Panc1 (cell line): ENCODE results near the gene TBX19. TPM values are rescaled to one million over a fixed set of nuclear protein-coding genes. Genes with fewer than 3 reads are reported as not detected.

Experiments
- ATAC-seq: fragments of 200-7000 bp; cut with Tn5 transposase; 2 replicates; pipeline ENCODE4 v1.9.1; 2020; ENCODE audit warnings: mild to moderate bottlenecking, moderate library complexity
- BruUV-seq: library from RNA; stranded (reverse); fragments of 400-500 nt; replicated peaks from 2 replicates; lab custom pipeline; 2021; lab: Mats Ljungman, UMichigan
- CTCF ChIA-PET: fragments of 300-600 bp; sonication (Branson Sonifier 250); formaldehyde crosslinking; loops from one replicate; lab custom pipeline; 2022; ENCODE audit warnings: antibody characterized with exemption; lab: Charles Lee
- POLR2A ChIA-PET: fragments of 300-600 bp; sonication (Branson Sonifier 250); formaldehyde crosslinking; loops from one replicate; lab custom pipeline; 2022; ENCODE audit warnings: antibody characterized with exemption; lab: Charles Lee
- DNase-seq: peaks from one replicate; pipeline ENCODE4 v3.0.0-alpha.2; 2010; ENCODE audit warnings: low read depth, low spot score
- H3K27ac ChIP-seq: 2 replicates; pipeline ENCODE4 v1.5.1; 2011; ENCODE audit warnings: mild to moderate bottlenecking, low read length, inconsistent platforms
- H3K27me3 ChIP-seq: fragments of 200-500 bp; sonication (Bioruptor generic); 2 replicates; pipeline ENCODE4 v1.6.0; 2014; ENCODE audit warnings: low read length, inconsistent platforms; ENCODE audit not compliant: control insufficient read depth, insufficient read depth
- H3K36me3 ChIP-seq: fragments of 200-500 bp; sonication (Bioruptor generic); 2 replicates; pipeline ENCODE4 v1.5.1; 2014; ENCODE audit warnings: inconsistent platforms, mild to moderate bottlenecking, low read length, moderate library complexity; ENCODE audit not compliant: control insufficient read depth, insufficient read depth
- H3K4me1 ChIP-seq: 2 replicates; pipeline ENCODE4 v1.5.1; 2011; ENCODE audit warnings: inconsistent platforms, mild to moderate bottlenecking, low read length, moderate library complexity; ENCODE audit not compliant: control insufficient read depth, insufficient read depth
- H3K4me3 ChIP-seq, 2 experiments: 2 replicates each; pipeline ENCODE4 v1.5.1; 2011 to 2012; ENCODE audit warnings: low read depth in 2 of 2, low read length in 2 of 2, mild to moderate bottlenecking in 2 of 2, inconsistent platforms in 1 of 2, moderate library complexity in 1 of 2
- H3K9me3 ChIP-seq: fragments of 200-500 bp; sonication (Bioruptor generic); 2 replicates; pipeline ENCODE4 v1.5.1; 2014; ENCODE audit warnings: low read depth, mild to moderate bottlenecking, inconsistent platforms, low read length, moderate library complexity; ENCODE audit not compliant: control insufficient read depth, insufficient read depth
- TCF7L2 ChIP-seq: IDR thresholded peaks from 2 replicates; pipeline ENCODE4 v1.6.1; 2011; ENCODE audit warnings: mild to moderate bottlenecking, low read depth, low read length, inconsistent platforms
- in situ Hi-C: cut with HindIII; loops from 2 replicates; pipeline ENCODE4 v1.10.0; 2016; ENCODE audit warnings: low sequenced_read_pairs, low pct_unique_long_range_greater_than_20kb
- intact Hi-C: fragments of 100-400 bp; cut with micrococcal nuclease; formaldehyde crosslinking; loops from one replicate; pipeline ENCODE4 v1.10.0; 2022; ENCODE audit not compliant: unreplicated experiment
- total RNA-seq: library from RNA; stranded (reverse); gene quantifications from one replicate; pipeline ENCODE4 v1.2.1, GENCODE V29; 2021; ENCODE audit not compliant: unreplicated experiment
- TF ChIP-seq, protein P1 (sequence below): fragments of 450-650 bp; IDR thresholded peaks from 2 replicates; pipeline ENCODE4 v1.5.1; 2017; ENCODE audit warnings: mild to moderate bottlenecking
- TF ChIP-seq, protein P2 (sequence below), 2 experiments: IDR thresholded peaks; 2 replicates each; pipeline ENCODE4 v1.6.1; 2011 to 2012; ENCODE audit warnings: low read depth in 2 of 2, control low read depth in 1 of 2, low read length in 1 of 2, mild to moderate bottlenecking in 1 of 2, moderate library complexity in 1 of 2; ENCODE audit not compliant: insufficient read depth in 1 of 2

Gene TBX19
- total RNA-seq, 1 experiment from 2014 or later: 2.2 TPM

DNA sequence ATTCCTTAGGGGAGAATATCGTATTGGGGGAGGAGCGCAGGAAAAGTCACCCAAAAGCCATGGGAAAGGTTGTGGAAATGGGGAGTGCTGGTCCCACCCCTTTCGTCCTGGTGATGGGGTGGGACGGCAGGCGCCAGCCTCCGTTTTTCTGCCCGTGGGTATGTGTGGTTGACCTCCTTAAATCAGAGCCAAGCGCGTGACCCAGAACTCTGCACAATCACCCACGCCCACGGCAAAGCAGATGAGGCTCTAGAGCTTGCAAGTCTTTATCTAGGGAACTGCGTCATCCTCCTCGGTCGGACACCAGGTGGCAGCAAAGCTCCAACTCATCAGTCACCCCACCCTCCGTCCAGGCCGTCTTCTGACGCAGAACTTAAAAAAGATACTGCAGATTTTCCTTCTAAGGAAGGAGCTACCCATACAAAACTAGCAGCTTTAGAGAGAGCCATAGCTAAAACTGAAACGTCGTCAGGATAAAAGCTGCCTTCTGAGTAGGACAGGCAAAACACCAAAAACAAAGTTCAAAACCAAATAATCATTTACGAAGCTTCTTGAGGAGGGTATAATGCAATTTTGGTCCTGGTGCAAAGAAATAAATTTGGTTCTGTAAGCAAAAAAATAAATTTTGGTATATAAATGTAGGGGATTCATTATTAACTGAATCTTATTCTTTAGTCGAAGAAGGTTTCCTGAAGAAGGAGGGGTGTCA lies 62.0 kb downstream of the TBX19 start:
- no peaks in the 10 kb centered on the region for H3K9me3 ChIP-seq
- H3K4me1 ChIP-seq: peaks cover 2% of the 10 kb centered on the region; the same call in 1 of the 2 replicates
- POLR2A ChIA-PET: interaction anchor here (0.6 kb wide), 1 partner anchor 103 kb away, joined by 3 read pairs; no protein-coding TSS in a partner anchor
- CTCF ChIA-PET: interaction anchor here (0.5 to 1.4 kb wide), 17 partner anchors 21 to 1006 kb away, joined by 3 to 9 read pairs (median 3); no protein-coding TSS in a partner anchor
- ATAC-seq (peak; percentile 97), DNase-seq (peak; percentile 73)
- TF ChIP-seq, protein P1, sequence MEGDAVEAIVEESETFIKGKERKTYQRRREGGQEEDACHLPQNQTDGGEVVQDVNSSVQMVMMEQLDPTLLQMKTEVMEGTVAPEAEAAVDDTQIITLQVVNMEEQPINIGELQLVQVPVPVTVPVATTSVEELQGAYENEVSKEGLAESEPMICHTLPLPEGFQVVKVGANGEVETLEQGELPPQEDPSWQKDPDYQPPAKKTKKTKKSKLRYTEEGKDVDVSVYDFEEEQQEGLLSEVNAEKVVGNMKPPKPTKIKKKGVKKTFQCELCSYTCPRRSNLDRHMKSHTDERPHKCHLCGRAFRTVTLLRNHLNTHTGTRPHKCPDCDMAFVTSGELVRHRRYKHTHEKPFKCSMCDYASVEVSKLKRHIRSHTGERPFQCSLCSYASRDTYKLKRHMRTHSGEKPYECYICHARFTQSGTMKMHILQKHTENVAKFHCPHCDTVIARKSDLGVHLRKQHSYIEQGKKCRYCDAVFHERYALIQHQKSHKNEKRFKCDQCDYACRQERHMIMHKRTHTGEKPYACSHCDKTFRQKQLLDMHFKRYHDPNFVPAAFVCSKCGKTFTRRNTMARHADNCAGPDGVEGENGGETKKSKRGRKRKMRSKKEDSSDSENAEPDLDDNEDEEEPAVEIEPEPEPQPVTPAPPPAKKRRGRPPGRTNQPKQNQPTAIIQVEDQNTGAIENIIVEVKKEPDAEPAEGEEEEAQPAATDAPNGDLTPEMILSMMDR: peak; percentile 81
- TF ChIP-seq TCF7L2: no peak
- no peaks in the 10 kb centered on the region for H3K36me3 ChIP-seq
- intact Hi-C loops (loop anchor here (5.0 kb wide), 3 partner anchors 95 to 1005 kb away; no protein-coding TSS in a partner anchor), in situ Hi-C loops (no loop called here)
- no TSS peak for BruUV-seq
- peaks cover 3% of the 10 kb centered on the region; the same call in 1 of the 2 replicates for H3K27me3 ChIP-seq
- H3K4me3 ChIP-seq: peak overlapping the region in 1 of 2 experiments; percentile 35; a peak in 2 of 4 replicates
- H3K27ac ChIP-seq: no peak overlapping the region

DNA sequence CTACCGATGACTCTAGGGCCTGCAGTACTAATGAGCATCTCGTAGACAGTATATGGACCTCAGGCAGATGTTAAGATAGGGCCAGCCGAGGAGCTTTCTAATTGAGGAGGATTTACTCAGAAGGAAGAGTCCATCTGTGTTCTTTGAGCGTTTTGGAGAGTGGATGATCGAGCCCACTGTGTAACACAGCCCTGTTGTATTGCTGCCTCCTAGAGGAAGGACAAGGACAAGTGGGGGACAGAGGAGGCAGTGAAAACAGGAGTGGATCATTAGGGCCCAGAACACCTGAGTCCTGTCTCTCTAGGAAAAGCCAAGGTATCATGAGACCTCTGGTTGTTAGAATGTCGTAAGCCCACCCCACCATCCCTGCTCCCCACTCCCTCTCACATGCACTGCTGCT lies 62.9 kb downstream of the TBX19 start:
- ChIA-PET CTCF (interaction anchor here (0.6 to 1.4 kb wide), 6 partner anchors 32 to 260 kb away, joined by 3 to 9 read pairs (median 4); no protein-coding TSS in a partner anchor), POLR2A (interaction anchor here (0.6 kb wide), 1 partner anchor 104 kb away, joined by 3 read pairs; no protein-coding TSS in a partner anchor)
- Histone ChIP-seq H3K27me3 (peaks cover 3% of the 10 kb centered on the region; the same call in 1 of the 2 replicates), H3K36me3 (no peaks in the 10 kb centered on the region), H3K9me3 (no peaks in the 10 kb centered on the region), H3K27ac (no peak overlapping the region), H3K4me3 (no peak overlapping the region), H3K4me1 (peaks cover 2% of the 10 kb centered on the region; the same call in 1 of the 2 replicates)
- in situ Hi-C loops (no loop called here), intact Hi-C loops (loop anchor here (5.0 kb wide), 3 partner anchors 94 to 1004 kb away; no protein-coding TSS in a partner anchor)
- no peak for DNase-seq
- TF ChIP-seq, protein P1: peak; percentile 52
- TF ChIP-seq, protein P2, sequence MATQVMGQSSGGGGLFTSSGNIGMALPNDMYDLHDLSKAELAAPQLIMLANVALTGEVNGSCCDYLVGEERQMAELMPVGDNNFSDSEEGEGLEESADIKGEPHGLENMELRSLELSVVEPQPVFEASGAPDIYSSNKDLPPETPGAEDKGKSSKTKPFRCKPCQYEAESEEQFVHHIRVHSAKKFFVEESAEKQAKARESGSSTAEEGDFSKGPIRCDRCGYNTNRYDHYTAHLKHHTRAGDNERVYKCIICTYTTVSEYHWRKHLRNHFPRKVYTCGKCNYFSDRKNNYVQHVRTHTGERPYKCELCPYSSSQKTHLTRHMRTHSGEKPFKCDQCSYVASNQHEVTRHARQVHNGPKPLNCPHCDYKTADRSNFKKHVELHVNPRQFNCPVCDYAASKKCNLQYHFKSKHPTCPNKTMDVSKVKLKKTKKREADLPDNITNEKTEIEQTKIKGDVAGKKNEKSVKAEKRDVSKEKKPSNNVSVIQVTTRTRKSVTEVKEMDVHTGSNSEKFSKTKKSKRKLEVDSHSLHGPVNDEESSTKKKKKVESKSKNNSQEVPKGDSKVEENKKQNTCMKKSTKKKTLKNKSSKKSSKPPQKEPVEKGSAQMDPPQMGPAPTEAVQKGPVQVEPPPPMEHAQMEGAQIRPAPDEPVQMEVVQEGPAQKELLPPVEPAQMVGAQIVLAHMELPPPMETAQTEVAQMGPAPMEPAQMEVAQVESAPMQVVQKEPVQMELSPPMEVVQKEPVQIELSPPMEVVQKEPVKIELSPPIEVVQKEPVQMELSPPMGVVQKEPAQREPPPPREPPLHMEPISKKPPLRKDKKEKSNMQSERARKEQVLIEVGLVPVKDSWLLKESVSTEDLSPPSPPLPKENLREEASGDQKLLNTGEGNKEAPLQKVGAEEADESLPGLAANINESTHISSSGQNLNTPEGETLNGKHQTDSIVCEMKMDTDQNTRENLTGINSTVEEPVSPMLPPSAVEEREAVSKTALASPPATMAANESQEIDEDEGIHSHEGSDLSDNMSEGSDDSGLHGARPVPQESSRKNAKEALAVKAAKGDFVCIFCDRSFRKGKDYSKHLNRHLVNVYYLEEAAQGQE (IDR thresholded peaks at IDR 0.05; ENCODE audit: insufficient read depth in 1 of 2, low read depth in 2 of 2, low read length in 1 of 2): no peak
- BruUV-seq: no TSS peak
- peak; percentile 65 for ATAC-seq
